Glomerular endothelial cell (primary cell): Measurements from ENCODE around the gene MS4A4A. TPM values are rescaled to one million over a fixed set of nuclear protein-coding genes. Genes with fewer than 3 reads are reported as not detected.
A peak's percentile ranks its signal among the peaks of the same experiment; 100 is the strongest.
"Not testable (repeated sequence)": the region's sequence is repeated elsewhere in the genome, so short reads cannot be mapped to it uniquely, and the experiment has no call there.

Source experiments
- DNase-seq: peaks from one replicate; pipeline ENCODE4 v3.0.0-alpha.2; 2011; ENCODE audit warnings: low read depth, low spot score; ENCODE audit errors: extremely low read depth
- total RNA-seq: library from RNA; depleted of rRNA; stranded (reverse); fragments of >200 nt; gene quantifications from 2 replicates; pipeline ENCODE4 v1.2.3, GENCODE V29; 2015

The MS4A4A gene
- total RNA-seq, 1 donor from 2014 or later: not detected

DNA sequence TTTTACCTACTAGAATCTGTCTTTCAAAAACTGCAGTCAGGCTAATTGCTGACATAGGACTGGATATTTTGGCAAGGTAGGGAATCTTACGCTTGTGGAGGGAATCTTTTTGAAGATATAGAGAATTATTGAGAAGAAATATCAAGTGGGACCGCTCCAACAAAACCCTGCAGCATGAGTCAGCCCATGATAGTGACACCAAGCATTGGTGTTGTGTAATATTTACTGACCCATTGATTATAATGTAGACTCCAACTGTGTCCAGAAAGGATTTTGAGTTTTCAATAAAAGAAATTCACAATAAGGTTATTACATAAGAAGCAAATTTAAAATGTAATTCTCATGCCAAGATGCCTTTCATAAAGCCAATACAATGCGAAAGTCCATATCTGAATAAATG is 20.7 kb downstream of the MS4A4A start:
- no peak for DNase-seq

DNA sequence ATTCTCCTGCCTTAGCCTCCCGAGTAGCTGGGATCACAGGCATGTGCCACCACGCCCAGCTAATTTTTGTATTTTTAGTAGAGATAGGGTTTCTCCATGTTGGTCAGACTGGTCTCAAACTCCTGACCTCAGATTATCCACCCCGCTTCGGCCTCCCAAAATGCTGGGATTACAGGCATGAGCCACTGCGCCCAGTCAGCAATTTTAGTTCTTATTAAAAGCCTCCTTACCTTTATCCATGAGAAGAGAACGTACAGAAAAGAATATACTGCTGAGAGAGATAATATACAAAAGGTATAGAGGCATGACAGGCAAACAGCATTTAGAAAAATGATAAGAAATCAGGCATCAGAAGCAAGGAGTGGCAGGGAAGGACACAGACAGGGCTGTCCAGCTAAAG is 21.4 kb downstream of the MS4A4A start:
- not testable (repeated sequence) for DNase-seq

DNA sequence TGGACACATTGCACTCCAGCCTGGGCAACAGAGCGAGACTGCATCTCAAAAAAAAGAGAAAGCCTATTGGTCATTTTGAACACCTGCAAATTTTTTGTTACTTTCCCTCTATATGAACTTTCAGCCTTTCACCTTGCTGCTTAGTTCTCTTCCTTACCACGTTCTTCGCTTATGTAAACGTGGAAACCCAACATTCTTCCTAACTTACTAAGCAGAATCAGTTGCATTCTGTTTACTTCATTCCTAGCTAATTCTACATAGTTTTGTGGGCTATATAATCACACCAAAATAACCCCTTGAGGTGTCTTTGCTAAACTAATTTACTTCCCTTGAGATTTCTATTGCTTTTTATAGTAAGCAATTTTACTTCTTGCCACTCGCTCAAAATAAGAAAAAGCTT is 23.2 kb downstream of the MS4A4A start:
- no peak for DNase-seq

DNA sequence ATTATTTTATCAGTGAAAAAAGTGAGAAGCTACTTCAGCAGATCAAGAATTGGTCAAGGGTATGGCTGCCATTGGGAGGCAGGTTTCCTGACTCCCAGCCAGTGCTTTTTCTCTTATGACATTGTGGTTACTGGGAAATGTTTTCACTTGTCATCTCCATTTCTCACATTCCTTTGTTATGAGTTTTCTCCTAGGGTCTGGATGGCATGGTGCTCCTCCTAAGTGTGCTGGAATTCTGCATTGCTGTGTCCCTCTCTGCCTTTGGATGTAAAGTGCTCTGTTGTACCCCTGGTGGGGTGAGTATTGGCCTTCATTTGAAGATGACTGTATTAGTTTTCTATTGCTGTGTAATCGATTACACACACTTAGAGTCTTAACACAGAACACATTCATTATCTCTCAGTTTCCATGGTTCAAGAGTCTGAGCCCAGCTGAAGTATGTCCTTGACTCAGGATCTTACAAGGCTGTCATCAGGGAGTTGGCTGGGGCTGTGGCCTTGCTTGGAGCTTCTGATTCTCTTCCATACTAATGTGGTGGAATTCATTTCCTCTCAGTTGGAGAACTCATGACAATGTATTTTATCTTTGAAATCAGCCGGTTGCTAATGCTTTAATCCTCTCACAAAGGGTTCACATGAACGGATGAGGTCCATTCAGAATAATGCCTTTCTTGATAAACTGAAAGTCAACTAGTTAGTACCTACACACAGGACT is 25.6 kb downstream of the MS4A4A start:
- no peak for DNase-seq

DNA sequence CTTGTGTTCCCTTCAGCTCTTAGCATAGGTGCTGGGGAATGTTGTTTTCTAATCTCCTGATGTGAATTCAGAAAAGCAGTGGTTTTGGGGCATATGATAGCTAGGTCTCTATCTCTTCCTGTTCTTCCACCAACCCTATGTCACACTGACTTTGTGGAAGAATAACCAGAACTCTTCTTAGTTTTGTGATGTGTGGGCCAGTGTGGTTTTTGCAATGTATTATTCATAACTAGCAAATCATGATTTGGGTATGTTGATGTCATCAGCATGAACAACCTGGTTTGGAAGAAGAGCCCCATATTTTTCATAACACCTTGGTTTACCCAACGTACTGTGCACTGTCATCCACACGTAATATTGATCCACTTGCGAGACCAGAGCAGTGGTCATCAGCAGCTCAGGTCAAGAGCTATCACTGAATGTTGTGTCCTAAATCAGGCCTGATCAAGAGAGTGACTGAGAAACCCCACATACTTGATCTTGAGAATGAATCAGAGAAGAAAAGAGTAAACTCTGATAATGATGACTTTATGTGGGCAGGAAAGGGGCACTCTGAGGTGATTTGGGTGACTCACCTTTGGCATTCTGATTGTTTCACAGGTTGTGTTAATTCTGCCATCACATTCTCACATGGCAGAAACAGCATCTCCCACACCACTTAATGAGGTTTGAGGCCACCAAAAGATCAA is 27.2 kb downstream of the MS4A4A start:
- DNase-seq: no peak

DNA sequence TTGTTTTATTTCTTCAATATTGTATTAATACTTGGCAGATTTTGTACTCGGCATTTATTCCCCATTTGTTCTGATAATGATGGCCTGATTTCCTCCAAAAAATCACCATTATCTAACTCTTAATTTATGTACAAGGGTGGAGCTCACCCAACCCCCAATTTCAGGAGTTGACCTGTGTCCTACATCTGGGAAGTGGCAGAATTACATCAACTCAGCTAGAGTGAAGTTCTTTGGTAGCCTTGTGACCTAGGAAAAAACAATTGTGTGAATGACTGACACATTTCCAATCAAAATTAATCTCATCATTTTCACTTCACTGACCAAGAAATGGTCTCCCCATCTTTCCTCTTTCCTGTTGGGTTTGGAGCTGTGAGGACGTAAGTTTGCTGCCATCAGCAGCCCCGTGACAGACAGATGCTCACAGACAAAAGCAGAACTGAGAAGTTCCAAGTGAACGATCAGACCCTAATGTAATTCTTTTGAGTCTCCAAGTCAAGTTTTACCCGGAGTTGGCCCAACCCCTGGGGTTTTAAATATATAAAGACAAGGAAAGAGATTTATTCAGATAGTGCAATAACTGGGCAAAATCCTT is 30.0 kb downstream of the MS4A4A start:
- no peak for DNase-seq

DNA sequence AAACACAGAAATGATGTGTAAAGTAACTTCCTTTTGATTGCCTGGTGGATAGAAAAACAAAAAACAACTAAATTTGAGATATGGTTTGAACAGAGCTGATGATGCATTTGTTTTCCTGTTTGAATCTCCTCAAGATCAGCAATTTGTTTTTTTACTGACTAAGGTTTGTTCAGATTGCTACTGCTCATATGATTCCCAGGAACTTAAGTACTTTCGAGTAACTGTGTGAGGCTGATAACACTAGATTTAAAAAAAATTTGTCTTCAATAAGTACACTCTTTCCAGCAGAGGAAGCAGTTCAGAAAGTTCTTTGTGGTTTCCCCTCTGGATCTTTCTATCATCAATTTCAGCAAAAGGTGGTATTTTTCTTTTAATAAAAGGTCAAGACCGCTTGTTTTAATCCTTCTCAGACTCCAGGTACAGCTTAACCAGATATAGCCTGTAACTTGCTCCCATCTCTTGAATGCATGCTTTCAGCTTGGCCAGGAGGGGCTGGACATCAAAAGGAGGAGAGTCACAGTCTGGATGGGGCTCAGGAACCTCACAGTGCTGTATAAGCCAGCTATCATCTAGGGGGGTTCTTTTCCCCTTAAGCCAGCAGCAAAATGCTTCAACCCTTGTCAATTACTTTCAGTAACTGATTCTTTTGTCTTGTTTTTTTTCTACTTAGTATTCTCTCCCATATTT is 34.3 kb downstream of the MS4A4A start:
- no peak for DNase-seq

DNA sequence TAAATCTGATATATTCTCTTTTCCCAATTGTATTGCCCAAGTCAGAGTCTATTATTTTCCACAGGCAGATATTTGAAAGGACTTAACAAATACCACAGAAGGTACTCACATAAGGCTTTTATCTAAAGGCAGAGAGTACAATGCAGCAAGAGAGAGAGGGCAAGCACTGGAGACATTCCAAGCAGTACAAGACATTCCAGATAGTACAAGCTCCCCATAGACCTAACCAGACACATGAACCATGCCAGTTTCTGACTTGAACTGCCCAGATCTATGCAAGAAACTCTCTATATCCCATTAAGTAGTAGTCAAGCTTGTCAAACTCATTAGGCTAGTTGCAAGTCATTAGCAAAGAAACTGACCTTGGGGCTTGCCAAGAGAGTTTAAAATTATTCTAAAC is 35.4 kb downstream of the MS4A4A start:
- no peak for DNase-seq

DNA sequence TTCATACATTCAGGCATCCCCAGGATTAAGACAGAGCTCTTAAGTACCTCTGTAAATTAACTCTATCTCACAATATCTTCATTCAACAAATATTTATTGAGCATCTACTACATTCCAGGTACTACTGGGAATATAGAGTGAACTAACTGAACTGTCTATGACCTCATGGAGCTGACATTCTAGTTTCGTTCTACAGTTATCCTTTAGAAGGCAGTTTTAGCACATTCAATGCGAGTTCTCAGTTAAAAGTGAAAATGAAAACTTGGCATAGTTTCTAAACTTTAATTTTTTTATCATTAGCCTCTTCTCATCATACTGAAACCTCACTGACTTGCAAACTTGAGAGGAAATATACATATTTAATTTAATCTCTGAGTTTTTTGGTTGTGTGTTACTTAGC is 35.9 kb downstream of the MS4A4A start:
- no peak for DNase-seq

DNA sequence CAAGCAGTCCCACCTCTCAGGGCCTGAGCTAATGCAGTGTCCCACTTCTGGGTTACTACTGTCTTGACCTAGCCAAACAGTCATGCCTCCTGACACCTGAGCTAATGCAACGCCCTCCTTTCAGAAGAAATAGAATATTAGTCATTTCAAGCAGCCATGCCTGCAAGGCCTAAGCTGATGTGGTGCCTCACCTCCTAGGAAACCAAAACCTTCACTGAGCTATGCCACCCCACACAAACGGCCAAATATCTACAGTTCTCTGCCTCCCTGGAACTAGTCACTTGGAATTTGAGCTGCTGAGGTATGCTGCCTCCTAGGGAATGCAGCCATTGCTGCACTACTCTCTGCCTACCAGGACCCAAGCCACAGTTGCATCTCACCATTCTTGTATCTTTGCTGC is 38.3 kb downstream of the MS4A4A start:
- no peak for DNase-seq

DNA sequence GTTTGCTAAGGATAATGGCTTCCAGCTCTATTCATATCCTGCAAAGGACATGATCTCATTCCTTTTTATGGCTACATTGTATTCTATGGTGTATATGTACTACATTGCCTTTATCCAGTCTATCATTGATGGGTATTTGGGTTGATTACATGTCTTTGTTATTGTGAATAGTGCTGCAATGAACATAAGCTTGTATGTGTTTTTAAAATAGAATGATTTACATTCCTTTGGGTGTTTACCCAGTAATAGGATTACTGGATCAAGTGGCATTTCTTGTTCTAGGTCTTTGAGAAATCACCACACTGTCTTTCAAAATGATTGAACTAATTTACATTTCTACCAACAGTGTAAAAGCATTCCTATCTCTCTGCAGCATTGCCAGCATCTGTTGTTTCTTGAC is 40.6 kb downstream of the MS4A4A start:
- DNase-seq: no peak

DNA sequence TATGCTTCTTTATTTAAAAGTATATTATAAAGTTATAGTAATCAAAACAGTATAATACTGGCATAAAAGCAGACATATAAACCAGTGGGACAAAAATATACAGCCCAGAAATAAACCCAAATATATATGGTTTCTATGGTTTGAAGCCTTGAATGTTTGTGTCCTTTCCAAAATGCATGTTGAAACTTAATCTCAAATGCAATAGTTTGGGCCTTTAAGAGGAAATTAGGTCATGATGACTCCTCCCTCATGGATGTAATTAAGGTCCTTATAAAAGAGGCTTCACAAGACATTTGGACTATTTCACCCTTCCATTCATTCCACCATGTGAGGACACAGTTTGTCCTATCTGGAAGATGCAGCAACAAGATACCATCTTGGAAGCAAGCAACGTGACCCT is 46.5 kb downstream of the MS4A4A start, which contains the start of gene MS4A6E:
Gene MS4A6E, plus strand, starts transcription at position 301 of the 400 bp plus-strand sequence. CDS start 7,641 bp downstream, outside the sequence.
- DNase-seq: no peak

DNA sequence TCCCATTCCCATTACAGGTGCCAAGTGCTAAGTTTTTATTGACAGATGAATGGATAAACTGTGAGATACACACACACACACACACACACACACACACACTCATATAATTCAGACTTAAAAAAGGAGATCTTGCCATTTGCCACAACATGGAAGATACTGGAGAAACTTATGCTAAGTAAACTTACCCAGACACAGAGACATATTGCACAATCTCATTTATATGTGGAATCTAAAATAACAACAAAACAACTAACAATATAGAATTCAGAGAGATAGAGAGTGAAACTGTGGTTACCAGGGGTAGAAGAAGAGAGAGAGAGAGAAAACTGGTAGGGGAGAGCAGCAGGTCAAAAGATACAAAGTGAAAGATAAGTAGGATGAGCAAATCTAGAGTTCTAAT is 48.0 kb downstream of the MS4A4A start:
- no peak for DNase-seq

DNA sequence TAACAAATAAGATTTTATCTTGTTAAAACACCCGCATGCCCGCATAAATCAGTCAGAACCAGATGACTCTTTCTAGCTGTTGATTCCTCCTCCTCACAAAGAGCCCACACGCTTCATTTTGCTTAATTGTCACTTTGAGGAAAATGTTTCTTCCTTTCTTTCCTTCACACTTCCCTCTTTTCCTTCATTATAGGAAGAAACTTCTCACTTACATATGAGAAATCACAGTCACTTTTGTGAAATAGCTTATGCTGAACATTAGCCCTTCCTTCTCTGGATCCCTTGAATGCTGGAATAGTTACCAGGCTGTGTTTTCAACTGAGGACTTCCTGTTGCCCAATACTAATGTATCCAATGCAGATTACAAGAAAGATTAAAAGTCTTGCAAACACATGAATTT is 52.4 kb downstream of the MS4A4A start:
- no peak for DNase-seq

DNA sequence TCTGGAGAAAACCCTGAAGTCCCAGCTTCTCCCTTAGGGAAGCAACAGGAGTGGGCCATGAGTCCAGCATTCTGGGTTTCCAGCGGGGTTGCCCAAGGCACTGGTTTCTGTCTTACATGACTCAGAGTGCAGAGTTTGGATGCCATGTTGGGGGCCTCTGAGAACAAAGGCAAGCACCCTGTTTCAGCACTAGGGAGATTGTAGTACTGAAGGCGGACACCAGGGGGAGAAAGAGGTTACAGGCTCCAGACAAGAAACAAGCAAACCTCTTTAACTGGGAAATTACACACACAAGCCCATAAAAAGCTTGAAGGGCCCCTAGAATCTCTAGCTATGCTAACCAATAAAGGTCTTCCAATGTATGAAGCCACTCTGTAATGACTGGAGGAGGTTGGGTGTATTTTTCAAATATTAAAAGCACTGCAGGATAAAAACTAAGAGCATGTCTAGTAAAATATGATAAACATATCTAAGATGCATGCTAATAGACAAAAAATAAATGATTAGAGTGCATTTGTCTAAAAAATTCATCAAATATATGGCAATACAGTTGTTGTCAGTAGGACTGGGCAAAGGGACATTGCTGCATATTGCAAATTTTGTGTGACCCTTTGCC is 53.6 kb downstream of the MS4A4A start:
- DNase-seq: peak; percentile 50

DNA sequence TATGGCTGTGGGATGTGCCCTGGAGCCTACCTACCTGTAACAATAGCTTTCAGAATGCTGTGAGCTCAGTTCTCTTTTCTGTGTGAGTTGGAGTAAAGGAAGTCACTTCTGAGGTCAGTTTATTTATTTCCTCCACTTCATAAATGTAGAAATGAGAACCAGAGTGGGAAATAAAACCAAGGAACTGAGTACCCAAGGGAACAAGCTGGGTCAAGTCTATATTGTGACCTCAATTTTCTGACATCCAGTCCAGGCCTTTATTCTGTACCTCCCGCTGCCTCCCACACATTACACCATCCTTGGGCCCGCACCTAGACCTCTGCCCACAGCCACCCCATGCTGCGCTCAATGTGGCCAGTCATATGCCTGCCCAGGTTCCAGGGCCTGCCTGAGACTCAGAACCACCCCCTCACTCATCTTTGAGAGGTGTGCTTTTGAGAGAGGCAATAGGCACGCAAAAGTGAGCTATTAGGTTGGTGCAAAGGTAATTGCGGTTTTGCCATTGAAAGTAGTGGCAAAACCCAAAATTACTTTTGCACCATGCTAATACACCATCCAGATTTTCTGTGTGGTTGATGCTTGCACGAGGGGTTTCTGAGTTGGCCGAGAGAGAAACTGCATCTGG is 56.4 kb downstream of the MS4A4A start:
- DNase-seq: no peak

DNA sequence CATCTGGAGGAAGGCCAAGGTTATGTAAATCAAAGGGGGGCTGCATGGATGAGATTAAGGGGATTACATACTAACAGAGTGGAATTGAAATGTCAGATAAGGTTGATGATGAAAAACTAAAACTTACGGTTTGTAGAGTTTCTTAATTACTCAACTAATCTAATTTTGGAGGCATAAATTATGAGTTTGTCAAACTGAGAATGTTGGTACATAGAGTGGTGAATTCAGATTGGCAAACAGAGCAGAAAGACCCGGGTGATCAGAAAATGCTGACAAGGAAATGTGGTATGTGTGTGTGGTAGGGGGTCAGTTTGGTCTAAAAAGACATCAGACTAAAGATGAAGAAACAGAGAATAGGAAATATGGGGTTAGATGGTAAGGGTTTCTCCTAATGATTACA is 57.6 kb downstream of the MS4A4A start:
- no peak for DNase-seq

DNA sequence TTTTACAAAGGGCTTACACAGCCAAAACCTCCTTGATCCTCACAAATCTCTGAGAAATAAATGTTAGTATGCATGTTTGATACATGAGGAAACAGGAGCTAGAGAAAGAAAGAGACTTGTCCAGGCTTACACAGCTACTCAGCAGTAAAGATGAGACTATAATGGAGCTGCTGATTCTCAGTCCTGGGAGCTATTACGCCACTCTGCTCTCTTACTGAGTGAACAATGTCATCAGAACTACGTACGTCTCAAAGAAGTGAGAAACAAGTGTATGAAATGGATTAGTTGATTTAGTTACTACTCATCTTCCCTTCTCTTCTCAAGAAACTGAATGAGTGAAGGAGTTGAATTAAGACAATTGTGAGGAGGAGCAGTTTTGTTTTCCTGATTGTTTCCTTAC is 58.9 kb downstream of the MS4A4A start:
- no peak for DNase-seq

DNA sequence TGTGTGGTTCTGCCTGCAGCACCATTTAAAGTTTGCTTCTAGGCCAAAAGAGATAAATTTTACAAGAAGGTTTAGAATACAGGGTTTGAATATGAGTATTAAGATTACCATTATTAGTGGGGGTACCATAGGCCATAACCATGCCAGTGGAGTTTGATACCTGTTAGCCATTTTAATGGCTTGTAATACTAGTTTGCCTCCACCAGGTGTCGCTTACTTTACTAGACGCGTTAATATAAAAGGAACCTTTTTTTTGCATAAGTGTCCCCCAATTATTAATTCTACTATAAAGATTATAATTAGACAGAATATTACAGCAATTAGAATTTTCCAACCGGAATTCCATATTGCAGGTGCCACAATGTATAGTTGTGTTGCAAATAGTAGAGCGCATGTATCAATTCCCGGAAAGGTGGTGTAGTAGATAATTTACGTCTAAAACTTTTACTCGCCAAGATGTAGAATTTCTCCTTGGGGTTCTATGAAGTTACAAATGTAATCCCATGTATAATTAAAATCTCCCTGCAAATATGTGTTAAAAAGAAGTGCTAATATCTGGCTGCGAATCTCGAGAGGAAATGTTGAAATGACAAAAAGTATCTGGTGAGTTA is 62.7 kb downstream of the MS4A4A start:
- DNase-seq: no peak

DNA sequence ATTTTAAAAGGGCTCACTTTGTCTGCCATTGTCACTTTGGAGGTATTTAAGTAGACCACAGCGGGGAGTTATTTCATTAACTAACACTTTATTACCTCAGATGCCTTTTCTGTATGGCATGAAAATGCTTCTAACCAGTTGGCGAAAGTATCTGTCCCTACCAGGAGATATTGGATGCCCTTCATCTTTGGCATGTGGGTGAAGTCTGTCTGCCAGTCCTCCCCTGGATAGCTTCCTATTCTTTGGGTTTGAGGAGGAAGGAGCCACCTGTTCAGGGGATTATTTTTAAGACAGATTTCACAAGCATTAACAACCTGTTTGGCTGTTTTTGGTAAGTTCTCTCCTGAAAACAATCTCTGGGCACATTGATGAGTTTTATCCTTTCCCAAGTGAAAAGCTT is 63.7 kb downstream of the MS4A4A start:
- DNase-seq: no peak
